SU-DHL-6 (cell line): Measurements from ENCODE around the gene TRAF2.

Experiments
- H2AFZ ChIP-seq: fragments of 200-600 bp; sonication (generic); 2 replicates; pipeline ENCODE4 v1.6.1; 2014; ENCODE audit warnings: low read depth, mild to moderate bottlenecking, moderate library complexity, mixed read lengths, antibody characterized with exemption, low read length; ENCODE audit not compliant: severe bottlenecking
- H3F3A ChIP-seq: fragments of 200-600 bp; shearing (Covaris generic); 2 replicates; pipeline ENCODE4 v1.6.0; 2016; ENCODE audit warnings: antibody characterized with exemption, mild to moderate bottlenecking; ENCODE audit not compliant: insufficient read depth
- H3K27ac ChIP-seq: fragments of 200-600 bp; sonication (generic); 2 replicates; pipeline ENCODE4 v1.5.1; 2016; ENCODE audit warnings: low read depth, mild to moderate bottlenecking, low read length, moderate library complexity, mixed read lengths
- H3K27me3 ChIP-seq: fragments of 200-600 bp; sonication (generic), shearing (Covaris generic); 2 replicates; pipeline ENCODE4 v1.6.0; 2014; ENCODE audit warnings: mild to moderate bottlenecking, low read length
- H3K36me3 ChIP-seq: fragments of 200-600 bp; sonication (generic); 2 replicates; pipeline ENCODE4 v1.6.1; 2014; ENCODE audit warnings: mild to moderate bottlenecking, low read length, mixed read lengths
- H3K4me2 ChIP-seq: fragments of 300-600, 200-600 bp; shearing (Covaris generic), sonication (generic); 2 replicates; pipeline ENCODE4 v1.6.0; 2014; ENCODE audit warnings: low read length, low read depth, mild to moderate bottlenecking; ENCODE audit not compliant: poor library complexity, severe bottlenecking
- H3K4me3 ChIP-seq: fragments of 200-600 bp; sonication (generic); 2 replicates; pipeline ENCODE4 v1.5.1; 2014; ENCODE audit warnings: antibody characterized with exemption, low read length, mild to moderate bottlenecking, mixed read lengths; ENCODE audit not compliant: insufficient read depth, poor library complexity, severe bottlenecking
- H3K79me2 ChIP-seq: fragments of 200-600 bp; sonication (generic); 2 replicates; pipeline ENCODE4 v1.6.1; 2014; ENCODE audit warnings: mild to moderate bottlenecking, low read length, moderate library complexity; ENCODE audit not compliant: insufficient read depth
- H3K9ac ChIP-seq: fragments of 200-600 bp; sonication (generic); 2 replicates; pipeline ENCODE4 v1.7.0; 2014; ENCODE audit warnings: mild to moderate bottlenecking, low read length
- H3K9me2 ChIP-seq: fragments of 200-600 bp; sonication (generic); replicated peaks from 2 replicates; pipeline ENCODE4 v1.6.1; 2014; ENCODE audit warnings: low read length; ENCODE audit not compliant: insufficient read depth
- H3K9me3 ChIP-seq: fragments of 200-600 bp; sonication (generic); 2 replicates; pipeline ENCODE4 v1.6.1; 2014; ENCODE audit warnings: low read length, mixed read lengths; ENCODE audit not compliant: insufficient read depth
- H4K20me1 ChIP-seq: fragments of 200-600 bp; sonication (generic); 2 replicates; pipeline ENCODE4 v1.6.1; 2014; ENCODE audit warnings: low read depth, mild to moderate bottlenecking, antibody characterized with exemption, low read length, moderate library complexity, mixed read lengths
- EZH2phosphoT487 ChIP-seq: fragments of 200-600 bp; sonication (generic), shearing (Covaris generic); conservative IDR thresholded peaks from 2 replicates; pipeline ENCODE4 v1.6.1; 2018; ENCODE audit warnings: mild to moderate bottlenecking, antibody characterized with exemption, low read length, moderate library complexity, mixed read lengths
- TF ChIP-seq, protein P1 (sequence below): fragments of 200-600 bp; sonication (generic); IDR thresholded peaks from one replicate; pipeline ENCODE4 v1.5.1; 2017; ENCODE audit warnings: antibody characterized with exemption, mild to moderate bottlenecking, low read length, moderate library complexity; ENCODE audit not compliant: insufficient read depth, poor library complexity, severe bottlenecking

The TRAF2 gene

DNA sequence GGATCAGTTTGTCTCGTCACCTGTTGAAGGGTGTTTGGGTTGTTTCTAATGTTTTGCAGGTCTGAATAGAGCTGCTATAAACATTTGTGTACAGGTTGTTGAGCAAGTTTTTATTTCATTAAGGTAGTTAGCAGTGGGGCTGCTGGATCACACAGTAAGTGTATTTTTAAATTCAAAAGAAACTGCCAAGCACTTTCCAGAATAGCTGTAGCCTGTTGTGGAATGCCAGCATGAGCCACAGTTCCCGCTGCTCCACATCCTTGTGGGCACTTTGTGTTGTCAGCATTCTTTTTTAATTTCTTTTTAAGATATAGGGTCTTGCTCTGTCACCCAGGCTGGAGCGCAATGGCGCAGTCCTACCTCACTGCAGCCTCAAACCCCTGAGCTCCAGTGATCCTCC lies 43.7 kb downstream of the TRAF2 start:
- no peaks in the 10 kb centered on the region for H3K9me2 ChIP-seq
- H3K9ac ChIP-seq: no peak overlapping the region
- H3K79me2 ChIP-seq: no peaks in the 10 kb centered on the region
- 0 out of 2 replicates have a peak, but pooled peaks cover 4% of the 10 kb centered on the region for H3F3A ChIP-seq
- no peaks in the 10 kb centered on the region for H3K9me3 ChIP-seq
- H3K4me3 ChIP-seq: no peak overlapping the region
- no peaks in the 10 kb centered on the region for H3K36me3 ChIP-seq
- TF ChIP-seq EZH2phosphoT487: no peak
- TF ChIP-seq, protein P1, sequence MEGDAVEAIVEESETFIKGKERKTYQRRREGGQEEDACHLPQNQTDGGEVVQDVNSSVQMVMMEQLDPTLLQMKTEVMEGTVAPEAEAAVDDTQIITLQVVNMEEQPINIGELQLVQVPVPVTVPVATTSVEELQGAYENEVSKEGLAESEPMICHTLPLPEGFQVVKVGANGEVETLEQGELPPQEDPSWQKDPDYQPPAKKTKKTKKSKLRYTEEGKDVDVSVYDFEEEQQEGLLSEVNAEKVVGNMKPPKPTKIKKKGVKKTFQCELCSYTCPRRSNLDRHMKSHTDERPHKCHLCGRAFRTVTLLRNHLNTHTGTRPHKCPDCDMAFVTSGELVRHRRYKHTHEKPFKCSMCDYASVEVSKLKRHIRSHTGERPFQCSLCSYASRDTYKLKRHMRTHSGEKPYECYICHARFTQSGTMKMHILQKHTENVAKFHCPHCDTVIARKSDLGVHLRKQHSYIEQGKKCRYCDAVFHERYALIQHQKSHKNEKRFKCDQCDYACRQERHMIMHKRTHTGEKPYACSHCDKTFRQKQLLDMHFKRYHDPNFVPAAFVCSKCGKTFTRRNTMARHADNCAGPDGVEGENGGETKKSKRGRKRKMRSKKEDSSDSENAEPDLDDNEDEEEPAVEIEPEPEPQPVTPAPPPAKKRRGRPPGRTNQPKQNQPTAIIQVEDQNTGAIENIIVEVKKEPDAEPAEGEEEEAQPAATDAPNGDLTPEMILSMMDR: no peak
- no peak overlapping the region for H3K27ac ChIP-seq
- H3K27me3 ChIP-seq: no peaks in the 10 kb centered on the region
- no peak overlapping the region for H2AFZ ChIP-seq
- H4K20me1 ChIP-seq: no peaks in the 10 kb centered on the region
- no peak overlapping the region for H3K4me2 ChIP-seq

GRCh38 chr9:136931611-136932130 lies 45.4 kb downstream of the TRAF2 start:
- H3K27ac ChIP-seq: no peak overlapping the region
- H3K9ac ChIP-seq: no peak overlapping the region

GRCh38 chr9:136934277-136934676 lies 48.0 kb downstream of the TRAF2 start:
- Histone ChIP-seq H3K4me2 (no peak overlapping the region), H3K36me3 (no peaks in the 10 kb centered on the region)

More at GRCh38 chr9:136931611-136932130, 45.4 kb downstream of the TRAF2 start:
- no peaks in the 10 kb centered on the region for H3K27me3 ChIP-seq
- H3F3A ChIP-seq: peaks cover 13% of the 10 kb centered on the region; the same call in 1 of the 2 replicates
- H4K20me1 ChIP-seq: no peaks in the 10 kb centered on the region
- H3K36me3 ChIP-seq: no peaks in the 10 kb centered on the region
- H2AFZ ChIP-seq: no peak overlapping the region
- no peaks in the 10 kb centered on the region for H3K9me2 ChIP-seq
- H3K4me2 ChIP-seq: no peak overlapping the region
- no peak for TF ChIP-seq EZH2phosphoT487
- TF ChIP-seq, protein P1: no peak
- no peaks in the 10 kb centered on the region for H3K79me2 ChIP-seq
- no peak overlapping the region for H3K4me3 ChIP-seq
- H3K9me3 ChIP-seq: no peaks in the 10 kb centered on the region

More at GRCh38 chr9:136934277-136934676, 48.0 kb downstream of the TRAF2 start:
- TF ChIP-seq, protein P1: no peak
- no peak for TF ChIP-seq EZH2phosphoT487
- Histone ChIP-seq H3K9me3 (no peaks in the 10 kb centered on the region), H4K20me1 (no peaks in the 10 kb centered on the region), H3K9me2 (no peaks in the 10 kb centered on the region), H3K27me3 (no peaks in the 10 kb centered on the region), H3K79me2 (no peaks in the 10 kb centered on the region), H3K9ac (no peak overlapping the region), H3K27ac (no peak overlapping the region), H2AFZ (no peak overlapping the region), H3F3A (peaks cover 14% of the 10 kb centered on the region), H3K4me3 (no peak overlapping the region)
